A673 (cell line): ENCODE measurements around the gene LAMA2. TPM values are rescaled to one million over a fixed set of nuclear protein-coding genes. Genes with fewer than 3 reads are reported as not detected.

ENCODE experiments used
- BruUV-seq: library from RNA; stranded (reverse); fragments of 400-500 nt; replicated peaks from 2 replicates; lab custom pipeline; 2021; lab: Mats Ljungman, UMichigan
- CTCF ChIA-PET: fragments of 300-600 bp; sonication (Branson Sonifier 250); formaldehyde crosslinking; loops from one replicate; lab custom pipeline; 2022; ENCODE audit warnings: antibody characterized with exemption; lab: Charles Lee
- POLR2A ChIA-PET: fragments of 300-600 bp; sonication (Branson Sonifier 250); formaldehyde crosslinking; loops from one replicate; lab custom pipeline; 2022; ENCODE audit warnings: antibody characterized with exemption; ENCODE audit not compliant: low non-redundant PET; lab: Charles Lee
- DNase-seq: peaks from one replicate; pipeline ENCODE4 v3.0.0-alpha.2; 2015; ENCODE audit warnings: low spot score
- H3K27ac ChIP-seq: fragments of 200-600 bp; sonication (generic); 2 replicates; pipeline ENCODE4 v1.5.1; 2016; ENCODE audit warnings: mixed run types, low read depth, mild to moderate bottlenecking, mixed read lengths, antibody characterized with exemption, low read length; ENCODE audit not compliant: poor library complexity, severe bottlenecking
- H3K27me3 ChIP-seq: fragments of 200-600 bp; sonication (generic); replicated peaks from 2 replicates; pipeline ENCODE4 v1.6.1; 2017; ENCODE audit warnings: mixed run types, low read depth, mild to moderate bottlenecking, mixed read lengths, antibody characterized with exemption, low read length; ENCODE audit not compliant: insufficient read depth, poor library complexity
- H3K36me3 ChIP-seq: fragments of 200-600 bp; sonication (generic); 2 replicates; pipeline ENCODE4 v1.6.1; 2016; ENCODE audit warnings: mixed run types, mild to moderate bottlenecking, mixed read lengths, antibody characterized with exemption, low read length; ENCODE audit not compliant: insufficient read depth, poor library complexity, severe bottlenecking
- H3K4me1 ChIP-seq: fragments of 200-600 bp; sonication (generic); 2 replicates; pipeline ENCODE4 v1.6.1; 2017; ENCODE audit warnings: mixed run types, mild to moderate bottlenecking, mixed read lengths, antibody characterized with exemption, low read length; ENCODE audit not compliant: insufficient read depth, poor library complexity, severe bottlenecking
- H3K4me3 ChIP-seq: fragments of 200-600 bp; sonication (generic); 2 replicates; pipeline ENCODE4 v1.5.1; 2016; ENCODE audit warnings: low read depth, mixed run types, mild to moderate bottlenecking, mixed read lengths, low read length; ENCODE audit not compliant: poor library complexity, severe bottlenecking
- H3K9me3 ChIP-seq: fragments of 200-600 bp; sonication (generic); 2 replicates; pipeline ENCODE4 v1.6.1; 2016; ENCODE audit warnings: mixed run types, low read depth, mild to moderate bottlenecking, mixed read lengths, antibody characterized with exemption, low read length; ENCODE audit not compliant: poor library complexity, severe bottlenecking
- CTCF ChIP-seq: fragments of 300-800, 200-600 bp; sonication (generic); conservative IDR thresholded peaks from 2 replicates; pipeline ENCODE4 v1.5.1; 2017; ENCODE audit warnings: low read depth, mild to moderate bottlenecking, antibody characterized with exemption, low read length, moderate library complexity, mixed read lengths
- EZH2 ChIP-seq: fragments of 200-600 bp; sonication (generic); IDR thresholded peaks from 2 replicates; pipeline ENCODE4 v1.6.1; 2017; ENCODE audit warnings: borderline replicate concordance, low read depth, mild to moderate bottlenecking, mixed read lengths, antibody characterized with exemption, low read length; ENCODE audit not compliant: poor library complexity, severe bottlenecking
- intact Hi-C: fragments of 100-400 bp; cut with micrococcal nuclease; formaldehyde crosslinking; loops from one replicate; pipeline ENCODE4 v1.10.0; 2022; ENCODE audit not compliant: unreplicated experiment
- total RNA-seq: library from RNA; stranded (reverse); gene quantifications from 2 replicates; pipeline ENCODE4 v1.2.3, GENCODE V29; 2021

Gene LAMA2
- total RNA-seq, 1 experiment from 2014 or later, result 2.2 TPM

- H3K4me1 ChIP-seq, result peaks cover 28% of the 10 kb centered on the region
- H3K36me3 ChIP-seq, result no peaks in the 10 kb centered on the region
- H3K27me3 ChIP-seq, result no peaks in the 10 kb centered on the region
- intact Hi-C loops, result no loop called here
- H3K9me3 ChIP-seq, result no peaks in the 10 kb centered on the region
- TF ChIP-seq EZH2 (no peak), CTCF (no peak)
- no peak for DNase-seq
- no peak overlapping the region for H3K27ac ChIP-seq
- no TSS peak for BruUV-seq
- ChIA-PET CTCF (no interaction called here), POLR2A (no interaction called here)
- no peak overlapping the region for H3K4me3 ChIP-seq
Measured at GRCh38 chr6:129191235-129191634, 308.3 kb downstream of the LAMA2 start.

- no peaks in the 10 kb centered on the region for H3K9me3 ChIP-seq
- CTCF ChIA-PET, result no interaction called here
- TF ChIP-seq EZH2 (no peak), CTCF (no peak)
- H3K27me3 ChIP-seq, result no peaks in the 10 kb centered on the region
- no peak overlapping the region for H3K27ac ChIP-seq
- peaks cover 22% of the 10 kb centered on the region for H3K4me1 ChIP-seq
- no peak for DNase-seq
- H3K4me3 ChIP-seq, result no peak overlapping the region
- BruUV-seq, result no TSS peak
- POLR2A ChIA-PET, result no interaction called here
- intact Hi-C loops, result no loop called here
- no peaks in the 10 kb centered on the region for H3K36me3 ChIP-seq
Measured at GRCh38 chr6:129192458-129192989, 309.6 kb downstream of the LAMA2 start.

- intact Hi-C loops, result no loop called here
- Histone ChIP-seq H3K4me3 (no peak overlapping the region), H3K27me3 (no peaks in the 10 kb centered on the region), H3K27ac (no peak overlapping the region), H3K9me3 (no peaks in the 10 kb centered on the region), H3K36me3 (no peaks in the 10 kb centered on the region), H3K4me1 (peaks cover 21% of the 10 kb centered on the region)
- DNase-seq, result no peak
- BruUV-seq, result no TSS peak
- ChIA-PET CTCF (no interaction called here), POLR2A (no interaction called here)
- no peak for TF ChIP-seq EZH2
Measured at GRCh38 chr6:129194306-129194941, 311.5 kb downstream of the LAMA2 start.

GRCh38 chr6:129195161-129195560, 312.2 kb downstream of the LAMA2 start:
- ChIA-PET POLR2A (no interaction called here), CTCF (no interaction called here)
- no peaks in the 10 kb centered on the region for H3K9me3 ChIP-seq
- TF ChIP-seq EZH2 (no peak), CTCF (no peak)
- intact Hi-C loops, result no loop called here
- H3K4me3 ChIP-seq, result no peak overlapping the region
- BruUV-seq, result no TSS peak
- H3K4me1 ChIP-seq, result peaks cover 21% of the 10 kb centered on the region
- H3K27ac ChIP-seq, result no peak overlapping the region
- H3K36me3 ChIP-seq, result no peaks in the 10 kb centered on the region
- H3K27me3 ChIP-seq, result no peaks in the 10 kb centered on the region
- no peak for DNase-seq
